Upper lobe of right lung (tissue), 1 donor: ENCODE results near the gene NOL11. TPM values are rescaled to one million over a fixed set of nuclear protein-coding genes. Genes with fewer than 3 reads are reported as not detected.

Experiments
- ATAC-seq: fragments of 200-7000 bp; cut with Tn5 transposase; one replicate; pipeline ENCODE4 v1.9.1; 2020; ENCODE audit warnings: mild to moderate bottlenecking, moderate library complexity
- DNase-seq: peaks from one replicate; pipeline ENCODE4 v3.0.0-alpha.2; 2020
- H3K27ac ChIP-seq: fragments of 200-600 bp; one replicate; pipeline ENCODE4 v1.8.0; 2022
- H3K27me3 ChIP-seq: fragments of 200-600 bp; one replicate; pipeline ENCODE4 v1.8.0; 2022; ENCODE audit warnings: mild to moderate bottlenecking
- H3K36me3 ChIP-seq: fragments of 200-600 bp; one replicate; pipeline ENCODE4 v1.8.0; 2022
- H3K4me1 ChIP-seq: fragments of 200-600 bp; one replicate; pipeline ENCODE4 v1.8.0; 2022
- H3K4me3 ChIP-seq: fragments of 200-600 bp; one replicate; pipeline ENCODE4 v1.8.0; 2022; ENCODE audit warnings: mild to moderate bottlenecking
- H3K9me3 ChIP-seq: fragments of 200-600 bp; one replicate; pipeline ENCODE4 v1.8.0; 2022
- intact Hi-C: fragments of 100-400 bp; cut with DNase I; formaldehyde crosslinking; loops from one replicate; pipeline ENCODE4 v1.11.0; 2022
- total RNA-seq: library from RNA; stranded (reverse); fragmentation: NEBNext Ultra II Directional; extraction: Animal tissue kit (Norgen Biotek cat#: 25700); gene quantifications from one replicate; pipeline ENCODE4 v1.2.1, GENCODE V29; 2021
- TF ChIP-seq, protein P1 (sequence below): fragments of 200-600 bp; IDR thresholded peaks from one replicate; pipeline ENCODE4 v1.8.0; 2022; ENCODE audit warnings: antibody characterized with exemption
- donor health status: DM: no; HTN: yes; CAD: no; lungs with severe emphysema.

The NOL11 gene
- total RNA-seq, 1 donor from 2014 or later = 30.5 TPM

DNA sequence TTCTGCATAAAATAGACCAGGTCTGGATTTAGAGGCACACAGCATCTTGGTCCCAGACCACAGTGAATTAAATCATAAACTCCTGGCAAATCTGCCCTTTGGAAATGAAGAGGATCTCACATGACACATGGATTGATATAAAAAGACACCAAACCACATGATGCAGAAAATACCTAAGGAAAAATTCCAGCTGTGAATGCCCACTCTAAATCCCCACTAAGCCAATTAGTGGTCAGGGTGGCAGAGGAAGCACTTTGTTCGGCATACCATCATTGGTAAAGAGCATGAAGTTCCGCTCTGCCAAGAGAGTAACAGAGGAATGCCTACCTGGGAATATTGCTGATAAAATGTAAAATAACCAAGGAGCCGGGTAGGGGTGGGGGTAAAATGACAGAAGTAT is 32.4 kb upstream of the NOL11 start:
- H3K4me1 ChIP-seq = no peaks in the 10 kb centered on the region
- ATAC-seq (no peak), DNase-seq (no peak)
- no peaks in the 10 kb centered on the region for H3K9me3 ChIP-seq
- H3K4me3 ChIP-seq = no peak overlapping the region
- H3K27ac ChIP-seq = no peak overlapping the region
- intact Hi-C loops = no loop called here
- no peaks in the 10 kb centered on the region for H3K36me3 ChIP-seq
- H3K27me3 ChIP-seq = no peaks in the 10 kb centered on the region
- TF ChIP-seq, protein P1, sequence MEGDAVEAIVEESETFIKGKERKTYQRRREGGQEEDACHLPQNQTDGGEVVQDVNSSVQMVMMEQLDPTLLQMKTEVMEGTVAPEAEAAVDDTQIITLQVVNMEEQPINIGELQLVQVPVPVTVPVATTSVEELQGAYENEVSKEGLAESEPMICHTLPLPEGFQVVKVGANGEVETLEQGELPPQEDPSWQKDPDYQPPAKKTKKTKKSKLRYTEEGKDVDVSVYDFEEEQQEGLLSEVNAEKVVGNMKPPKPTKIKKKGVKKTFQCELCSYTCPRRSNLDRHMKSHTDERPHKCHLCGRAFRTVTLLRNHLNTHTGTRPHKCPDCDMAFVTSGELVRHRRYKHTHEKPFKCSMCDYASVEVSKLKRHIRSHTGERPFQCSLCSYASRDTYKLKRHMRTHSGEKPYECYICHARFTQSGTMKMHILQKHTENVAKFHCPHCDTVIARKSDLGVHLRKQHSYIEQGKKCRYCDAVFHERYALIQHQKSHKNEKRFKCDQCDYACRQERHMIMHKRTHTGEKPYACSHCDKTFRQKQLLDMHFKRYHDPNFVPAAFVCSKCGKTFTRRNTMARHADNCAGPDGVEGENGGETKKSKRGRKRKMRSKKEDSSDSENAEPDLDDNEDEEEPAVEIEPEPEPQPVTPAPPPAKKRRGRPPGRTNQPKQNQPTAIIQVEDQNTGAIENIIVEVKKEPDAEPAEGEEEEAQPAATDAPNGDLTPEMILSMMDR = no peak

DNA sequence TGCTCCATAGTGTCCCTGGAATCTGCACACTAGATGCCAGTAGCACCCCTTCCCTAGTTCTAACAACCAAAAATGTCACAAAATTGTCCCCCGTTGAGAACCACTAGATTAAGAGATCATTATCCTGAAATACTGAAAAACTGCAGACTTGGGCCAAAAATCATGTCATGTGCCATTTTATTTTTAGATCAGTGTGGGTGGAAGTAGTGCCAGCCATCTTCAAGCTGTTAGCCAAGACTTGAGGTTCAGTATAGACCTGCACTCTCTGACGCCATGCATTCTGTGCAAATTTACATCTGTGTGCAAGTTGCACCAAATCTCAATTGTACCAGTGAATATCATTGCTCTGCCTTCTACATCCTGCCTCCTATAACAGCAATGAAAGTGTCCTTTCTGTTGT is 31.5 kb upstream of the NOL11 start:
- TF ChIP-seq, protein P1 = no peak
- peak; percentile 36 for ATAC-seq
- intact Hi-C loops = no loop called here
- H3K27ac ChIP-seq = no peak overlapping the region
- H3K27me3 ChIP-seq = no peaks in the 10 kb centered on the region
- H3K36me3 ChIP-seq = no peaks in the 10 kb centered on the region
- H3K9me3 ChIP-seq = no peaks in the 10 kb centered on the region
- no peak for DNase-seq
- H3K4me3 ChIP-seq = no peak overlapping the region
- no peaks in the 10 kb centered on the region for H3K4me1 ChIP-seq

DNA sequence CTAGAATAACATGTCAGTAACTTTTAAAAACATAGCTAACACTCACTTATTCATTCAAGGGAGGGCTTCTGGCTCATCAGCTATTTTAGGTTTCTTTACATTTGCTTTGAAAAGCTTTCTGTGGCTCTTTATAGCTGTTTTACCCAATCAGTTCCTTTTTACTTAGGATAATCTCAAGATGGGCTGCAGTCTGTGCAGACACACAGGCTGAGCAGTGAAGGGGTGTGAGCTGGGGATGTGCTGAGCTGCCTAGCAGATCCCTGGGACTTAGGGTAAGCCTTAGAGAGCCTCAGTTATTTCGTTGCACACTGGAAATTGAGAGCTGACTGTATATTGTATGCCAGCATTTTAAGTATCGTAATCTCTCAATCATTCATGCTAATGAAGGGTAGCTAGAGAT is 30.2 kb upstream of the NOL11 start:
- intact Hi-C loops = no loop called here
- Histone ChIP-seq H3K9me3 (no peaks in the 10 kb centered on the region), H3K27me3 (no peaks in the 10 kb centered on the region), H3K4me3 (no peak overlapping the region), H3K27ac (no peak overlapping the region), H3K4me1 (no peaks in the 10 kb centered on the region), H3K36me3 (no peaks in the 10 kb centered on the region)
- ATAC-seq (no peak), DNase-seq (no peak)
- TF ChIP-seq, protein P1 = no peak

DNA sequence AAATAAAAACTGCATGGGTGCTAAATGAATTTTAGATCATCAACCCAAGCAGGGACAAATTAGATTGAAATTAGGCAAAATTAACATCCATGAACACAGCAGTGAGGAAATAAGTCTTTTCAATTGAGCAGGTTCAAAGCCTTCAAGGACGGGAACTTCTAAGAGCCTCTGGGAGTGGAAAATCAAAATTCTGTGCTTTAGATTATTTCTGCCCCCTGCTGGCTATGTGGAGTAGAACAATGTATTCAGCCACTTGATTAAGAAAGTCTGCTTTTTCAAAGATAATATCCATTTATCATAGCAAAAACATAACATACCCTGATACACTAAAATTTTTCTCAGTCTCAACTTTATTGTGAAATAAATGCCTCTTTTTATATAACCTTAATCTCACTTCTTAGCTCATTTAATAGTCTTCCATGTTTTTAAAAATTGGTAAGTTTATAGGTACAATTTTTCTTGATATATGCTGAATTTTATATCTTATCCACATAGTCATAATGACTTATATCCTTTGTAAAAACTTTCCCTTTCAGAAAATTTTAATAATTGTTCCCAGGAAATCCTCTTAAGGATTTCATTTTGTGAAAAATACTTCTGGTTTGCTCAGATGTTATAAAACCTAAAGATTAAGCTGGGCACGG is 28.1 kb upstream of the NOL11 start:
- DNase-seq (no peak), ATAC-seq (peak; percentile 85)
- intact Hi-C loops = loop anchor here (10.0 kb wide), 1 partner anchor 315 kb away; the partner anchor contains the start of gene PITPNC1
- H3K4me3 ChIP-seq = no peak overlapping the region
- H3K9me3 ChIP-seq = no peaks in the 10 kb centered on the region
- no peak overlapping the region for H3K27ac ChIP-seq
- H3K27me3 ChIP-seq = no peaks in the 10 kb centered on the region
- TF ChIP-seq, protein P1 = peak; percentile 82
- no peaks in the 10 kb centered on the region for H3K36me3 ChIP-seq
- H3K4me1 ChIP-seq = no peaks in the 10 kb centered on the region

DNA sequence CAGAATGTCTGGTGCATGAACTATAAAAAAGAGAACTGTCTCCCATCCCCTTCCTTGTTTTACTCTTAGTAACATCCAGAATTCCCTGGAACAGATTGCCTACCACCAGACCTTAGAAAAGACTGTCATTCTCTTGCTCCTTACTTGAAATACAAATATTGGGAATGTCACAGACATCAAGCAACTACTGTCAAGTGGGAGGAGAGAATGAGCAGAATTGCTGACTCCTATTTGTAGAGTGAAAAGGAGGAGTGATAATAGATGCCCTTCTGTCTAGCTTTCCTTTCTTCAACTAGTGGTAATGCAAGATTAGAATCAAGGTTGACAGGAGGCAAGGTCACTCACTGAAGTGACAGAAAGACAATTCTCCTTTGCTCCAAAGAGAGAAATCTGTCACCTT is 23.9 kb upstream of the NOL11 start:
- DNase-seq (no peak), ATAC-seq (no peak)
- no peak overlapping the region for H3K4me3 ChIP-seq
- H3K27ac ChIP-seq = no peak overlapping the region
- H3K9me3 ChIP-seq = no peaks in the 10 kb centered on the region
- no peaks in the 10 kb centered on the region for H3K27me3 ChIP-seq
- no peaks in the 10 kb centered on the region for H3K4me1 ChIP-seq
- intact Hi-C loops = loop anchor here (10.0 kb wide), 1 partner anchor 319 kb away; the partner anchor contains the start of gene PITPNC1
- TF ChIP-seq, protein P1 = no peak
- no peaks in the 10 kb centered on the region for H3K36me3 ChIP-seq
